GM18498 (cell line): Measurements from ENCODE around the gene PIK3IP1.

Experiments
- ATAC-seq: cut with Tn5 transposase; IDR thresholded peaks from one replicate; pipeline ENCODE4 v1.9.1; 2021; ENCODE audit warnings: mild to moderate bottlenecking, moderate library complexity; ENCODE audit not compliant: unreplicated experiment

PIK3IP1 gene

DNA sequence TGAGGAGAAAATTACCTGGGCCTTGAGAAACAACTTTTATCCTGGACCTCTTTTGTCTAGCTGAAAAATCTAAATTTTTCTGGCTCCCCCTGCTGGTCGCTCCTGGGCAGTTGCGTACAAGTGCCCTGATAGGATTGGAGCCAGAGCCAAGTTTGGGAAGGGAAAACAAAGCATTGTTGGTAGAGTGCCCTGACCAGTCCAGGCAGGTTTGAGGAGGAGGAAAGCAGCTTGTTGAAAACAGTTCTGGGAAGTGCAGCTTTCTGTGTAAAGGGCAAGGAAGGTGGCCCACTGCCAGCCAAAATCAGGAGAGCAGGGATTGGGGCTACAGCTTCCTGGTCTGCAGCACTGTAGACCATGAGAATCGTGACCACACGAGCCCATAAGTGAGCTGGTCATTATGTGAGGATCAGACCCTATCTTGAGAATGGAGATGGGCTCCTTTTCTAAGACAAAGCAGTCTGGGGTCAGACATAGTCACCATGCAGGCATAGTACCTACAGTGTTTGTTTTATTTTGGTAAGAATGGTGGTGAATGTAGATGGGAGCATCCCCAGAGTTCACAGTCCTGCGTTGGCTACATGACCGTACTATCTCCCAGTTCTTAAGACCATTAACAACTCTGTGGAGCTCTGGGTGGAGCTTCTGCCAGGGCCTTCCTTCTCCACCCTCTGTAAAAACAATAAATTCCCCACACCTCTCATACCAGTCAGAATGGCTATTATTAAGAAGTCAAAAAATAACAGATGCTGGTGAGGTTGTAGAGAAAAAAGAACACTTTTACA is 21.3 kb upstream of the PIK3IP1 start:
- no peak for ATAC-seq

DNA sequence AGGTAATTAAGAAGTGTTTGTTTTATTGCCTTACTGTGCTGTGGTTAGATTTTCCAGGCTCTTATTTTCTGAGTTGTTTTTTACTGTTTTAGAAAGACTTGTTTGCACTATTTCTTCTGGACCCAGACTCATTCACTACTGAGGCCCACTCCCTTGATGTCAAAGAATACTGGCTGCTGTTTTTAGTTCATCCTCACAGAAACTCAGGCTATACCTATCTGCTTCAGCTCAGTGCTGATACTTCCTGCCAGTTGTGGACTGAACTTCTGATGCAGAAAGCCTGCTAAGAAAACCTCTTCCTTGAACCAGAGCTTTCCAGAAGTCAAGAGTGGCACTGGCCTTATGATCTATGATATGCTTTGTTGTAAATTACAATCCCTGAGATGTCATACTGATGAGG is 15.9 kb upstream of the PIK3IP1 start:
- ATAC-seq: no peak

DNA sequence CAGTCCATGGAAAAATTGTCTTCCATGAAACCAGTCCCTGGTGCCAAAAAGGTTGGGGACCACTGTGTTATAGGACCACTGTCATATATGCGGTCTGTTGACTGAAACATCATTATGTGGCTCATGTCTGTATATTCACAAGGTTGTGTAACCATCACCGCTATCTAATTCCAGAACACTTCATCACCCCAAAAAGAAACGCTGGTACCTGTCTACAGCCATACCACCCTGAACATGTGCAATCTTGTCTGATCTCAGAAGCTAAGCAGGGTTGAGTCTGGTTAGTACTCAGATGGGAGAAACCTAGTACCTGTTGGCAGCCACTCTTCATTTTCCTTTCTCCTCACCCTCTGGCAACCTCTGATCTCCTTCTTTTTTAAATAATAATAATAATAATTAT is 12.9 kb upstream of the PIK3IP1 start:
- ATAC-seq: no peak

DNA sequence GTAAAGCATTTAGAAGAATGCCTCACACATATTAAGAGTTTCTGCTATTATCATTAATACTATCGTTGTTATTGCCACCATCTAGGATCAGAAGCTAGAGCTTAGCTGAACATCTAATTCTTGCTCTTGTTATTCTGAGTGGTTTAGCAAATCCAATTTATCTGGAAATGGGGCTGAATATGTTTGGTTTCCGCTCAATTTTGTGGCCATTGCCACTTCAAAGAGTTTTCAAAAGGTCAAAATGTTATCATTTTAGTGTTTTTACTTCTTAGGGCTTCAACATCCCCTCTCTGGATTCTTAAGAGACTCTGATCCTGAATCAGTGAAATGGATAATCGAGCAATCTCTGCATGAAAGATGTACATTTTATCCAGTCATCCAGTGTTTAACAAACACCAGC is 10.2 kb upstream of the PIK3IP1 start:
- ATAC-seq: no peak

DNA sequence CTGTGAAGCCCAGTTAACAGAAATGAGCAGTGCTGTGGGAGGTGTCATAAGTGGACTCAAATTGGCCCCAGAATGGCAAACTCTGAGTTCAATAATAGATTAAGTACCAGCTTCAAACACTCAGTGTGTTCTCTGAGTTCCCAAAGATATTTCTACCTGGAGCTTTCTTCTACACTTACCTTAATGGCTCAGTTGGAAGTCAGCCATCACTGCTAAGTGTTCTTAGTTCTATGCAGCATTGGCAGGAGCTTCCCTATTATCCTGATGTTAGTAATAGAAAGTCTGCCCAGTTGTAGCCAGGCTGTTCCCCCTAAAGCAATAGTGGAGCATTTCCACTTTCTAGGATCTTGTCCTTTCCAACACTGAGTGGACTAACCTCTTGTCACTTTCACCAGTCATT is 9.7 kb upstream of the PIK3IP1 start:
- ATAC-seq: no peak

DNA sequence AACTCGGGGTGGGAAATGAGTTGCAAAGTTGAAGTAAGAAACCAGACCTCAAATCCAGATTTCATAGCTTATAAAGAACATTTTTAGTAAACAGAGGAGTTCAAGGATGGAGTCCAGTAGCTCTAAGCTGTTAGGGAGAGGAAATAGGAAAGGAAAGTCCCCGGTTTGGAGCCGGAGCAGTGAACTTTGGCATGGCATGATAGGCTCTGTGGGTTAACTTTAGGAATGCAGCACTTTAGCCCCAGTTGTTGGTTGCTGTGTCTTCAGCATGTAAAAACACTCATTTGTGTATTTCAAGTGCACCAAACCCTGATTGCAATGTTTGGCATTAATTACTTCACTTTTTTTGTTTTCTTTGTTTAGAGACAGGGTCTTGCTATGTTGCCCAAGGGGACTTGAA is 8.6 kb upstream of the PIK3IP1 start:
- no peak for ATAC-seq

DNA sequence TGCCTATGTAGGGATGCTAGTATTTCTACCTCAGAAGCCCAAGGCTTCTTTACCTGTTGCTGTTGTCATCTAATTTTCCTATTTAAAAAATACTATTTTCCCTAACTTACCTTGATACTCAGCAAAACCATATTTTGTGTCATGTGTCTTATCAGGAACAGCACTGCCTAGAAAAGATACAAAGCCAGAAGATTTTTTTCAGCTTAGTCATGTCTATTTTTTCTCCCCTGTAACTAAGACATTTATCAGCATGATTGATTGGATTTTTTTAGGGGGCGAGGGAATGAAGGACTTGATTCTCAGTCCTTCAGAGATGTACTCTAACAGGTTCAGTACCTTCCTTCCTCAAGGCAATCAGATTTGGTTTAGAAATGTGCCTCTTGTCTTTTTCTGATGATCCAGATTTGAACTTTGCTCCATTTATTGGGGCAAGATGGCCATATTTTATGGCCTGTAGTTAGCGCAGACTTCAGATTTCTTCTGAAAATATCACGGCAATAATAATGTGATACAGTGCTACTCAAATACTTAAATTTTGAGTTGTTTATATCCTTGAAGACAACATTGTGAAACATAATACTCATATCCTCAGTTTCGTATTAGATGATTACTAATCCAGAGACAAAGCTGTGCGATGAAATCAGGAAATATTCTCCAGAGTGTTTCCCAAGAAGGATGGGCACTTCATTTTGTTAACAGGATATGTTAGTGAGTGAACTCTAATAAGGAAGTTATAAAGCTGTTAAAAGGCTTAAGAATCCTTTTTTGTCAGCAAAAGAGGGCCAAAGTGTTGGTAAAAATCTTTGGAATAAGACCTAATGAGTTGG is 3.8 kb upstream of the PIK3IP1 start:
- ATAC-seq: no peak

DNA sequence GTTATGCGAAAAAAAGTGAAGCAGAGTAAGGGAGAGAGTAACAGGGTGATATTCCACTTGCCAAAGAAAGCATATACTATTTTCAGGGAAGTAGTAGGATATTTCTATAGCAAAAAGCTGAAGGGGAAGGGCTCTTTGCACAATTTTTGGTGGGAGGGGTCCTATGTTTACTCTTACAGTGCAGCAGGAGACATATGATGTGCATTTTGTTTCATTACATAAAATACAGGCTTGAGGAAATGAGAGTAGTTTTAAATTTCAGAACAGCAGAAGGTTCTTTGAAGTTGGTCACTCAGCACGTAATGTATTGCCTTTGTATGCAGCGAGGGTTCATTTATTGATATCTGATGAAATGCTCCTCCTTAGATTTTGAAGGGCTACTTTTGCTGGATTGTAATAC is 3.1 kb upstream of the PIK3IP1 start:
- ATAC-seq: no peak

DNA sequence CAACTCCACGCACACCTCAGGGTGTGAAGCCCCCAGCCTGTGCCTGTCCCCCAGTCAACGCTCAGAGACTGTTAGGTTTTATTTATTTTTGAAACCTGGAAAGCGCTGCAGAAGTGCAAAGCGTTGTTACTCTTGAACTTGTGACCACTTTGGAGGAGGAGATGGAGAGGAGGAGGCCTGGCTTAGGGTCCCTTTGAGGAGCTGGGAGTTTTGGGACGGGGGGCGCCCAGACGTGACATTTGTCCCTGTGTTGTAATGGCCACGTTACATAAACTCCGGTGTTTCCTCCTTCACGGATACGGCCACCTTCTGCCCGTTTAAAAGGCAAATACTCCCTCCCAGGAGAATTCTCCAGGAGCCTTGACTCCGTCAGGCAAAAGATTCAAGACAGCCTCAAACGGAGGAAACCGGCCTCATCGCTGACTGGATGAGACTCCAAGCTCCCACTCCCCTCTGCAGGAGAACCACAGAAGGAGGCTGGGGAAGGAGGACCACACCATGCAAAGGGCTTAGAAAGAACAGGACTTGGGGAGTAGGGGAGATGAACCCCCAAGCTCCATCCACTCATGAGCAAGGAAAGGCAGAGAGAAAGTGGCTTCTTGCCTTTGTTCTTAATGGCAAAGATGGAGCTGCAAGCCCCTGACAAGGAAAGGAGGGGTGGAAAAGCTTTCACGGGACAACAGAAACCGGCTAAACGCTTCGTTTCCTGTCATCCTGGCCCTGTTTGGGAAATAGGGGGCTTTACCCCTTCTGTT is 630 bp downstream of the PIK3IP1 start:
- no peak for ATAC-seq

DNA sequence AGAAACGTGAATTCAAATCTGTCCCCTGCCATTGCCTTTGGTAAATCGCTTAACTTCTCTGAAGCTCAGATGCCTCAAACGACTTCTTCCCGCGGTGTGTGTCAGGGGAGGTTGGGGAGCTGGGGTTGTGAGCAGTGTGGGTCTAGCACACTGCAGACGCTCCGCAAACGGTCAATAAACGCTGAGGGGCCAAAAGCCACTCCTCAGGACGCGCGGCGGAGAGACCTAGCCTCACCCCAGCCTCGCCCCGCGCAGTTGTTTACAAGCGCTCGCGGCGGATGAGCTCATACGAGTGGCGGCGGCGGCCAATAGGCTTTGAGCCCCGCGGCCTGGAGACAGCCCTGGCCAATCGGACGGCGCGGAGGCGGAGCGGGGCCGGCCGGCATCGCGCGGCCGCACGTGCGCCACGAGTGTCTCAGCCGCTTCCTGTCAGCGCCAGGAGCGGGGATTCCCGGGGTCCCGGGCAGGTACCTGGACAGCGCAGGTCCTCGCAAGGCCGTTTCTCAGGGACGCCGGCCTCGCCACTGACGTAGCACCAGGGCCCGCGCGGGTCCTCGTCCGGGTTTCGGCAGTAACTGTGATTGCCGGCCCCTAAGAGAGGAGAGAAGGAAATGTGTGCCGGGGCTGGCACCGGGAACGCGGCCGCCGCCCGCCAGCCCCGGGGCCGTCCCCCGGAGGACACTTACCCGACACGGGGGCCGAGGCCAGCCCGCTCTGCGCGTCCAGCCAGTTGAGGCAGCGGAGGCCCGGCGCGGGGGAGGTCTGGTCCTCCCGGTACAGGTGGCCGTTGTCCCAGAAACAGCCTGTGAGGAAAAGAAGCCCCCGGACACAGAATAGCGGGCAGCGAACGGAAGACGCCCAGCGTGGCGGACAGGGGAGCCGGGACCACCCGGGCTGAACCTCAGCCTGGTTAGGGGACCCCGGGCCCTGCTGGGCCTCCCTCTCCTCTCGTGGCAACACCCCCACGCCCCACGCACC is 1.5 kb downstream of the PIK3IP1 start:
- ATAC-seq: peak; percentile 94

DNA sequence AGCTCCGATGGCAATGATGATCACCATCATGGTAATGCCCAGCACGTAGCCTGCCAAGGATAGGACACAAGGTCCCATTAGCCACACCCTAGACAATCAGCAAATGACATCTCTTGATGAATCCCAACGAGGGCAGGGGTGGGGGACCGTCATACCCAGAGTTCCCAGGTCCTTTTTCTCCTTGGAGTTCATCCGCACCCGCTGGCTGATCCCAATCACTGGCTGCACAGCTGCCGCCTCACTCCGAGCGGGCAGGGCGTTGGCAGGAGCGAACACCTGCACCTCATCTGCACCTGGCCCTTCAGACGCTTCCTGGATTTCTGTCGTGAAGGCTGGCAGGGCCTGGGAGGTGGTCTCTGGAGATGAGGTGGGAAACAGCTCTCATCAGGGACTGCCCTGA is 2.9 kb downstream of the PIK3IP1 start:
- ATAC-seq: no peak

DNA sequence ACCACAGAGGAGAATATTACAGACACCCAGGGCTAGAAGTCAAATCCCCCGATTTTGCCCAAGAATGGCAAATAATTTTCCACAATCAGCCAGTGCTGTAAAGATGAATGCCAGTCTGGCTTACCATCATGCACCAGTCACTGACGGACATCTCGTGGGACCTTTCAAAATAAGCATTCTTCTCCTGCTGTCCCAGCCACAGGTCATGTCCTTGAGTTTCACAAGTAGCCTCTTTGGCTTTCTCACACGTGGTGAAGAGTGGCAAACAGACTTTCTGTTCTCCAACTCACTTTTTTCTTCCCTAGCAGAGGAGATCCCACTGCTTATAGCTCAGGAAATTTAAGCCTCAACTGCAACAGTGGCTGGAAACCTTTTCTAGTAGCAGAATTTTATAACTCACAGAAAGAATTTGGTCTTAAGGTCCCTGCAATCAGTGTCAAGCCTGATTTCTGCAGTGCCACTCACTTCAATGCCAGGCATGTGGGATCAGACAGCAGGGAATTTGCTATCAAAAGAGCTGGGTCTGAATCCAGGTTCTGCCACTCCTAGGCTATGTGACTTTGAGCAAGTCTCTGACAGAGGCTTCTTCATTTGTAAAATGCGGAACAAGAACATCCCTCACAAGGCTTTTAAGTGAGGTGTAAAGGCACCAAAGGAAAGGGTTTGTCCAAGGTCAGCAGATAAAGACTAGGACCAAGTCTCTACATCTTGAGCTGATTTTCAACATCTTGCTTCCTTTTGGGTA is 3.6 kb downstream of the PIK3IP1 start:
- ATAC-seq: no peak

DNA sequence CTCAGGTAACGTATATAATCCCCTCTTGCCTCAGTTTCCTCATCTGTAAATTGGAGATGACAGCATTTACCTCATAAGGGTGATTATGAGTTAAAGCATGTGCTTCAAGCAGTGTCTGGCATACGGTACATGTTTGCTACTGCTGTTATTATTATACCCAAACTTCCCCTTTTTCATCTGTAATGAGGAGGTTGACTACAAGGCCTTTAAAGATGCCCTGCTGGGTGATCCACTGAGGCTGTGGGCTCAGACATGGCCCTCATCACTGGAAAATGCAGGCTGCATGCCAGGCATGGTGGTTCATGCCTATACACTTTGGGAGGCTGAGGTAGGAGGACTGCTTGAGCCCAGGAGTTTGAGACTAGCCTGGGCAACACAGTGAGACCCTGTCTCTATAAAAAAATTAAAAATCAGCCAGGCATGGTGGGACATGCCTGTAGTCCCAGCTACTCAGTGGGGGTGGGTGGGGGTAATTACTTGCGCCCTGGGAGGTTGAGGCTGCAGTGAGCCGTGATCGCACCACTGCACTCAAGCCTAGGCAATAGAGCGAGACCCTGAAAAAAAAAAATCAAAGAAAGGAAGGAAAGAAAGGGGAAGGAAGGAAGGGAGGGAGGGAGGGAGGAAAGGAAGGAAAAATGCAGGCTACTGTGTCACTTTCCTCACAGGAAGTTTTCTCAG is 4.3 kb downstream of the PIK3IP1 start:
- ATAC-seq: no peak

DNA sequence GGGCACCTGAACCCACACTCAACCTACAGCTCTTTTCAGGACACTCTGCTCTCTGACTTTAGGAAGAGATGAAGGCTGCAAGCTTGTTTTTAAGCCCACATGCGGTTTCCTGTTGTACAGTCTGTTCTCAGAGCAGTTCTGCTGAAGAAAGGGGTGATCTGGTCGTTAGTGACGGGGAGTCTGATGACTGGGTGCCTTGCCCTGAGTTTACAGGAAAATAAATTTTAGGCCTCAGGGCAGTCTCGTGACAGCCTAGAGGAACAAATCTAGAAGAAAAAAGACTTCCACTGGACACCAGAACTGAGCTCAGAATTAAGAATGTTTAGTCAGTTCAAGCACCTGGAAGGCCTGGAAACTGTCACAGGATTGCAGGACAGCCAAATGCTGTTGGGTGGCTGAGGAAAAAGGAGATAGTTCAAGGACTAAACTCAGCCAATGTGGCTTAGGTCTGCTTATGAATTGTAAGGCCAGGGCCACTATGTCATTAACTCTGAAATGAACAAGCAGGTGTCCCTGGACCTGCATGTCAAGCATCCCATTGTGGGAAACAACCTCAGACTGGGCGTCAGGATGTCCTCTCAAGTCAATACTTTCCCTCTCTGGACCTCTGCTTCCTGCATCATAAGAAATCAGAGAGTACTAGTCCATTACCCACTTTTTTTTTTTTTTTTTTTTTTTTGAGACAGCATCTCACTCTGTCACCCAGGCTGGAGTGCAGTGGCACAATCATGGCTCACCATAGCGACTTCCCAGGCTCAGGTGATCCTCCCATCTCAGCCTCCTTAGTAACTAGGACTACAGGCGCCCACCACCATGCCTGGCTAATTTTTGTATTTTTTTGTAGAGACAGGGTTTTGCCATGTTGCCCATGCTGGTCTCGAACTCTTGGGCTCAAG is 5.7 kb downstream of the PIK3IP1 start:
- no peak for ATAC-seq

DNA sequence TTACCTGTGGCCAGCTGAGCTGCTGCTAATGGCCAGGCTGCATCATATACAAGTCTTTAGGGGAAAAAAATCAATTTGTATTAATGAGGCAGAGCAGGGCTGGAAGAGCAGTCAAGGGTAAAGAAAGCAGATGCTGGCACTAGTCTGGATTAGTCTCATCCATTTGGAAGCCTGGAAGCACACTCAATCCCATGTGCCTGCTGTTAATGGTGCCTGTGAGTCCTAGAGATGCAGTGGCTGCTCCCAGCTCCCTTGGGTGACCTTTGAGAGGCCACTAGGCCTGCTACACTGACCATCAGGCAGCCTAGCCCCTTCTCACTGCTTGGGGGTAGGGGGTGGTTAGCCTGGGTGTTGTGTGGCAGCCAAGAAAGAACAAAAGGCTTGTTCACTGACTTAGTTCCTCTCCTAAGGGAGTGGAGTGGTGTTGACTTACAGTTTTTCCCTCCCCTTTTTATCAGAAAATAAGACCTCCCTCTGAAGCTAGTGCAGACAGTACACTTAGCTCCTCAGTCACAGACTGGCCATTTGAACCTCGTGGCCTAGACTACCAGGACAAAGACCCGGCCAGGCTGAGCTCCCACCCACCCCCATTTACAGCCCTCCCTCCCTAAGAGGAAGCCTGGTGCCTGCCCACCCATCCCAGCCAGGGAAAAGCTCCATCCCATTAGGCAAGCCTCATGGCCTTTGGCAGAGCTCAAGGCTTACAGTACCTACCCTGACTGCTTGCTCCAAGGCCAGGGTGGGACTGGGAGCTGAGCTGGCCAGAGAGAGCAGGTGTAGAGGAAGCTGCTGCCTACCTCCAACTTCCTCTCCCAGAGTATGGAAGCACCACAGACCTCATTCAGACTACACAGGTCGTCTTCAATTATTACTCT is 7.8 kb downstream of the PIK3IP1 start:
- ATAC-seq: no peak

DNA sequence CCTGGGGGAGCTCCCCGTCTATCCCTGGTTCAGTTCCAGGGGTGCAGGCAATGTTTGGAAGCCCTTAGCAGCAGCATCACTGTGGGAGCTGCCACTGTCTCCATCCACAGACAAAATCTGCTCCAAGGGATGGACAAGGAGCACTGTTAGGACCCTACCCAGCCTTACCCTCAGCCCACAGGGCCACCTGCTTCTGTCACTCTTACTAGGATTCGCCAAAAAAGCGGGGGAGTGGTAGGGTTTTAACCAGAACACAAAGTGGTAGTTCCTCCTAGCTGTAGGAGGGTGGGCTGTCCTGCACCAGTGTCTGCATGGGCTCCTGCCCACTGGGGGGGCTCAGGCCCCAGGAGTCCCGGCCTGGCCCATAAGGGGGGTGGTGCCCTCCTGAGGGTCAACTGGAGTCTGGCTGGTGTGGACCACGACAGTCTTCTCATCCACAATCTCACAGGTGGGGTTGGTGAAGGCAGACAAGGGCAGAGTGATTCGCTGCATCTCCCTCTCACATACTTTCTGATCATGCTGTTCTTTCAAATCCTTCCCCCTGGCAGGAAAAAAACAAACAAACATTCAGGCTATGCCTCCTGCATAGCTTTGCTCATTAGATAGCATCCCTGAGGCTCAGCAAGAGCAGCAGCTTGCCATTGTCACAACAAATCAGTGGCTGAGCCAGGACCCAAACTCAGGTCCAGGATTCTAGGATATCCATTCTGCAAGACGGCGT is 9.4 kb downstream of the PIK3IP1 start:
- no peak for ATAC-seq

DNA sequence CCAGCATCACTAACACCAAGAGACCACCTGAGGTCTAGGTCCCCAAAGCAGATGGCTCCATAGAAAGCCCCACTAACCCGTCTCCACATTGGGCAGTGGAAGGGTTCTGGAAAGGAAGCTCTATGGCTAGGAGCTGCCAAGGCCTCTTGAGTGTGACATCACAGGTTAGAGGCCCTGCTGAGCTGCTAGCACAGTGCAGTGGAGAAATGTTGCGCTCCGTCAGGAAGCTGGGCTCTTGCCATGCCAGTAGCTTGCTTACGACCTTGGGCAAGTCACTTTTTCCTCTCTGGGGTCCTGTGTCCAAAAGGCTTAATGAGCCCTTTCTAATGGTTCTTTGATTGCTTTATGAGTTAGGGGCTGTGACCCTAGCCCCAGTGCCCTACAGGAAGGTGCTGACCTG is 10.6 kb downstream of the PIK3IP1 start:
- no peak for ATAC-seq
